Measurements from ENCODE around the gene GJB4.

DNA sequence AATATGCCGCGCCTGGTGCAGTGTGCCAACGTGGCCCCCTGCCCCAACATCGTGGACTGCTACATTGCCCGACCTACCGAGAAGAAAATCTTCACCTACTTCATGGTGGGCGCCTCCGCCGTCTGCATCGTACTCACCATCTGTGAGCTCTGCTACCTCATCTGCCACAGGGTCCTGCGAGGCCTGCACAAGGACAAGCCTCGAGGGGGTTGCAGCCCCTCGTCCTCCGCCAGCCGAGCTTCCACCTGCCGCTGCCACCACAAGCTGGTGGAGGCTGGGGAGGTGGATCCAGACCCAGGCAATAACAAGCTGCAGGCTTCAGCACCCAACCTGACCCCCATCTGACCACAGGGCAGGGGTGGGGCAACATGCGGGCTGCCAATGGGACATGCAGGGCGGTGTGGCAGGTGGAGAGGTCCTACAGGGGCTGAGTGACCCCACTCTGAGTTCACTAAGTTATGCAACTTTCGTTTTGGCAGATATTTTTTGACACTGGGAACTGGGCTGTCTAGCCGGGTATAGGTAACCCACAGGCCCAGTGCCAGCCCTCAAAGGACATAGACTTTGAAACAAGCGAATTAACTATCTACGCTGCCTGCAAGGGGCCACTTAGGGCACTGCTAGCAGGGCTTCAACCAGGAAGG is 25.8 kb downstream of the GJB4 start:
- TF ChIP-seq, protein P1, sequence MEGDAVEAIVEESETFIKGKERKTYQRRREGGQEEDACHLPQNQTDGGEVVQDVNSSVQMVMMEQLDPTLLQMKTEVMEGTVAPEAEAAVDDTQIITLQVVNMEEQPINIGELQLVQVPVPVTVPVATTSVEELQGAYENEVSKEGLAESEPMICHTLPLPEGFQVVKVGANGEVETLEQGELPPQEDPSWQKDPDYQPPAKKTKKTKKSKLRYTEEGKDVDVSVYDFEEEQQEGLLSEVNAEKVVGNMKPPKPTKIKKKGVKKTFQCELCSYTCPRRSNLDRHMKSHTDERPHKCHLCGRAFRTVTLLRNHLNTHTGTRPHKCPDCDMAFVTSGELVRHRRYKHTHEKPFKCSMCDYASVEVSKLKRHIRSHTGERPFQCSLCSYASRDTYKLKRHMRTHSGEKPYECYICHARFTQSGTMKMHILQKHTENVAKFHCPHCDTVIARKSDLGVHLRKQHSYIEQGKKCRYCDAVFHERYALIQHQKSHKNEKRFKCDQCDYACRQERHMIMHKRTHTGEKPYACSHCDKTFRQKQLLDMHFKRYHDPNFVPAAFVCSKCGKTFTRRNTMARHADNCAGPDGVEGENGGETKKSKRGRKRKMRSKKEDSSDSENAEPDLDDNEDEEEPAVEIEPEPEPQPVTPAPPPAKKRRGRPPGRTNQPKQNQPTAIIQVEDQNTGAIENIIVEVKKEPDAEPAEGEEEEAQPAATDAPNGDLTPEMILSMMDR (IDR thresholded peaks at IDR 0.05): no peak
- TF ChIP-seq EZH2 (IDR thresholded peaks at IDR 0.05): no peak
- TF ChIP-seq EZH2phosphoT487 (IDR thresholded peaks at IDR 0.05): no peak

Data from neural progenitor cell (in vitro differentiated cells).